GM15510 (cell line): ENCODE measurements around the gene CRACDL.

ENCODE experiments used
- POLR2A ChIP-seq: IDR thresholded peaks from 3 replicates; pipeline ENCODE4 v1.6.1; 2011; ENCODE audit warnings: borderline replicate concordance; ENCODE audit not compliant: insufficient read length; ENCODE audit errors: extremely low read depth

The CRACDL gene

DNA sequence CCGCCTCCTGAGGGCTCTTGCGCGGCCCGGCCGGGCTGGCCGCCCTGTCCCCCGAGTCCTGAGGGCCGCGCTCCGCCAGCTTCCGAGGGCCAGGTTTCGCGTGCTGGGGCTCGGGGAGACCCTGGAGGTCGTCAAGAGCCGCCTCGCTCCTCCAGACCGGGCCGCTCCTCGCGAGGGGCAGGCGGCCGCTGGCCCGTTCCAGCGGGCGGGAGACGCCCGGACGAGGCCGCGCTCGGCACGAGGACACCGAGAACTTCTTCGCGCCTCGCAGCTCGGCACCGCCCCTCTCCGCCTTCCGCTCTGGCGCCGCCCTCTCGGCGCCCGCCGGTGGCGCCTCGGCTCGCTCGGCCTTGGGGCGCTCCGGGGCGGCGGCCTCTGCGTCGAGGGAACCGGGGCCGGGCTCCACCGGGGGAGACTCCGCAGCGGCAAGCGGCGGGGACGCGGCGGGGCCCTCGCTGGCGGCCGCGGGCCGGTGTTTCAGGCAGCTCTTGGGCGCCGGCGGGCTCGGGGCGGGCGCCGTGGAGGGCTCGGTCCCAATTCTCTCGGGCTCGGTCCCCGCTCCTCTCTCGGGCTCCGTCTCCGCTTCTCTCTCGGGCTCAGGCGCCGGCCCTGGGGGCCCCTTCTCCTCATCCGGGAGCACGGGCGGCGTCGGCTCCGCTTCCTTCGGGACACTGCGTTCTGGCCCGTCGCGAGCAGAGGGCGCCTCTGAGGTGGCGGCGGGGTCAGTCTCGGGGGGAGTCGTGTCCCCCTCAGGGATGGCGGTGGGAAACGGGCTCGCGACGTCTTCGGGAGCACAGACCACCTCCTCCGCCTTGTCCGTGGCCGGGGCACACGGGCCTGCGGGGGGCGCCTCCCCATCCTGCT is 113.5 kb downstream of the CRACDL start:
- no peak for TF ChIP-seq POLR2A

DNA sequence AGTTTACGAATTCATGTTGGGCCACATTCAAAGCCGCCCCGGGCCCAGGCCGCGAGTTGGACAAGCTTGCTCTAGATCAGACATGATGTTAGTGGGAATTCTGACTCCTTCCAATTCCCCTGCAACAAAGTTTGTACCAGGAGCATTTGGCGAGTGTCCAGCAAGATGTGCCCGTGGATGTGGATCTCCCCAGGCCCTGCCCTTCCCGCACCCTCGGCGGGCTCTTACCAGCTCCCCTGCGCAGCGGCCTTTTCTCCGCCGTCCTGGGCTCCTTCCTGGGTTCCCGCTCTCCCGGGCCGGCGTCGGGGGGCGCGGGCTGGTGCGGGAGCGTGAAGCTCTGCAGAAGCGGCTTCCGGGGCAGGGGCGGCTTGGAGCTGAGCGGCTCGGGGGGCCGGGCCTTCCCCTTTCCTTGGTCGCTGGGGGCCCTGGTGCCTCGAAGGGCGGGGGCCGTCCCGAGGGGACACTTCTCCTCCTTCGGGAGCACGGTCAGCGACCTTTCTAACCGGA is 114.3 kb downstream of the CRACDL start:
- TF ChIP-seq POLR2A: no peak

- TF ChIP-seq POLR2A: no peak
These were observed 116.7 kb downstream of the CRACDL start for GRCh38 chr2:98819231-98819766.

- TF ChIP-seq POLR2A: no peak
These were observed 117.9 kb downstream of the CRACDL start for GRCh38 chr2:98818164-98818563.

GRCh38 chr2:98816281-98816680 is 119.7 kb downstream of the CRACDL start:
- TF ChIP-seq POLR2A: no peak

DNA sequence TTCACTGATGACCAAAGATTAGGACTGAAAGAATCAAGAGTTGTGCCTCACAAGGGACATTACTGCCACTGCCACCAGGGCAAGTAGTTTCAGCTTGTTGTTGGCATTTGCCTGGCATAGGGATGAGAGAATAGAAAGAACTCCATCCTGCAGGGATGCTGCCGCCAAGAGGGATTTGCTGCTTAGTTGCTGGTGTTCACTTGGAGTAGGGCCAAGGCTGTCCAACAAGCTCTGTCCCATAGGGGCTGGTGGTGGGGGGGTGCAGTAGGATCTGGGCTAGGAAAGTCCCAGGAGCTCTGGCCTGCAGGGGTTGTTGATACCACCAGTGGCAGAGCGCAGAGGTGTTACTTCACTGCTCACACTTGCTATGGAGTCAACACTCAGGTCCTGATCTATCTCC is 120.2 kb downstream of the CRACDL start:
- TF ChIP-seq POLR2A: no peak

GRCh38 chr2:98811766-98812165 is 124.3 kb downstream of the CRACDL start:
- no peak for TF ChIP-seq POLR2A

DNA sequence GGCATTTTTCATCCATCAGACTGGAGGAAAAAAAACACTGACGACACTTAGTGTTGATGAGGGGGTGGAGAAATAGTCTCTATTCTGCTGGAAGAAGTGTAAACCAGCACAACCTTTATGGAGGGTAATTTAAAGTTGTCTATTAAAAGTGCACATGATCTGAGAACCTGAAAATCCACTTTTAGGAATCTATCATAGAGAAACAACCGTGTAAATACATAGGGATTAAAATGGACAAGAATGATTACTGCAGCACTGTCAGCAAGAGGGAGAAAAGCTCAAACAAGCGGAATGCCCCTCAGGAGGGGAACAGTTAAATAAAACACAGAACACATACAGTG is 125.5 kb downstream of the CRACDL start:
- no peak for TF ChIP-seq POLR2A

GRCh38 chr2:98809878-98810587 is 126.0 kb downstream of the CRACDL start:
- no peak for TF ChIP-seq POLR2A

- TF ChIP-seq POLR2A: no peak
These were observed 126.9 kb downstream of the CRACDL start for GRCh38 chr2:98809116-98809515.

- no peak for TF ChIP-seq POLR2A
These were observed 127.5 kb downstream of the CRACDL start for GRCh38 chr2:98808546-98808945.

- no peak for TF ChIP-seq POLR2A
These were observed 128.1 kb downstream of the CRACDL start for GRCh38 chr2:98807929-98808328.

GRCh38 chr2:98807221-98807620 is 128.8 kb downstream of the CRACDL start:
- TF ChIP-seq POLR2A: no peak

- no peak for TF ChIP-seq POLR2A
These were observed 129.8 kb downstream of the CRACDL start for GRCh38 chr2:98806236-98806697.

- no peak for TF ChIP-seq POLR2A
These were observed 130.4 kb downstream of the CRACDL start for GRCh38 chr2:98805412-98806171.
